Endothelial cell (in vitro differentiated cells): ENCODE data around the gene NLRP5. TPM values are rescaled to one million over a fixed set of nuclear protein-coding genes. Genes with fewer than 3 reads are reported as not detected.

Experiments
- DNase-seq: peaks from one replicate; pipeline ENCODE4 v3.0.0; 2021; ENCODE audit warnings: low spot score
- H3K27ac Mint-ChIP-seq: one replicate; pipeline ENCODE4 v1.8.0; 2021; ENCODE audit warnings: mixed read lengths, inconsistent platforms; ENCODE audit not compliant: unreplicated experiment
- H3K27me3 Mint-ChIP-seq: one replicate; pipeline ENCODE4 v1.8.0; 2021; ENCODE audit warnings: mild to moderate bottlenecking, moderate library complexity, mixed read lengths, inconsistent platforms; ENCODE audit not compliant: unreplicated experiment
- H3K36me3 Mint-ChIP-seq: one replicate; pipeline ENCODE4 v1.8.0; 2021; ENCODE audit warnings: mild to moderate bottlenecking, low read depth, mixed read lengths, inconsistent platforms; ENCODE audit not compliant: unreplicated experiment
- H3K4me1 Mint-ChIP-seq: one replicate; pipeline ENCODE4 v1.8.0; 2021; ENCODE audit warnings: mild to moderate bottlenecking, mixed read lengths, inconsistent platforms; ENCODE audit not compliant: unreplicated experiment
- H3K4me3 Mint-ChIP-seq: one replicate; pipeline ENCODE4 v1.8.0; 2021; ENCODE audit warnings: mild to moderate bottlenecking, mixed read lengths, inconsistent platforms; ENCODE audit not compliant: unreplicated experiment
- H3K9me3 Mint-ChIP-seq: one replicate; pipeline ENCODE4 v1.8.0; 2021; ENCODE audit warnings: mixed read lengths, inconsistent platforms; ENCODE audit not compliant: unreplicated experiment
- total RNA-seq: library from RNA; stranded (reverse); fragmentation: NEBNext Ultra II Directional; extraction: Animal tissue kit (Norgen Biotek cat#: 25700); gene quantifications from one replicate; pipeline ENCODE4 v1.2.1, GENCODE V29; 2021; ENCODE audit not compliant: unreplicated experiment
- TF ChIP-seq, protein P1 (sequence below): fragments of 200-600 bp; sonication (generic); IDR thresholded peaks from one replicate; pipeline ENCODE4 v1.5.0; 2021; ENCODE audit warnings: antibody characterized with exemption; ENCODE audit not compliant: unreplicated experiment

Gene NLRP5
- total RNA-seq, 1 donor from 2014 or later: not detected

DNA sequence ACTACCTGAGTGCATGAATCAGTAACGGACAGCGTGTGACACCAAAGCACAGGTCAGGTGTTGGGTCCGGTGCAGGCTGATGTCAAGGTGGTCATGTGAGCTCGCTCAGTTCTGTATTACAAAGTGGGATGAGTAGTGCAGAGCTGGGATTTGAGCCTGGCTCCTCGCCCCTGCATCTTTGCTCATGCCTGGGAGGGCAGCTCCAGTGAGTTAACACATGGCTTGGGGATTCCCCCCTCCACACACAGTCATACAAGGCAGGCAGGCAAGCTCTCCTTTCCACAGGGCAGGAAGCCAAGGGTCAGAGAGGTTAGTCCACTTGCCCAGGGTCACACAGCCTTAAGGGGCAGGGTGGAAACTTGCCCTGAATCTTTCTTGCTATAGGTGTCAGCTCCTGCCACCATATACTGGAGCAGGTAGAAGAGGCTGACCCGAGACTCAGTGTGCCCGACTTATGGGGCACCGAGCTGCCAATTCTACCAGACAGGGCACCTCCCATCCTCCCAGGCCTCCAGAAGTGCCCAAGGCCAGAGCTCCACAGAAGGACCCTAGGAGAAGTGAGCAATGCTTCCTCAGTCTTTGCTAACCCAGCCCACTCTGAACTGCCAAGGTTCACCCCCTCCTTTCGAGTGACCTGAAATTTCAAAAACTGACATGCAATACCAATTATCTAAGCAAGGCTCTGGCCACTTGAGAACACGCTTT lies 99.1 kb downstream of the NLRP5 start:
- DNase-seq: no peak
- TF ChIP-seq, protein P1, sequence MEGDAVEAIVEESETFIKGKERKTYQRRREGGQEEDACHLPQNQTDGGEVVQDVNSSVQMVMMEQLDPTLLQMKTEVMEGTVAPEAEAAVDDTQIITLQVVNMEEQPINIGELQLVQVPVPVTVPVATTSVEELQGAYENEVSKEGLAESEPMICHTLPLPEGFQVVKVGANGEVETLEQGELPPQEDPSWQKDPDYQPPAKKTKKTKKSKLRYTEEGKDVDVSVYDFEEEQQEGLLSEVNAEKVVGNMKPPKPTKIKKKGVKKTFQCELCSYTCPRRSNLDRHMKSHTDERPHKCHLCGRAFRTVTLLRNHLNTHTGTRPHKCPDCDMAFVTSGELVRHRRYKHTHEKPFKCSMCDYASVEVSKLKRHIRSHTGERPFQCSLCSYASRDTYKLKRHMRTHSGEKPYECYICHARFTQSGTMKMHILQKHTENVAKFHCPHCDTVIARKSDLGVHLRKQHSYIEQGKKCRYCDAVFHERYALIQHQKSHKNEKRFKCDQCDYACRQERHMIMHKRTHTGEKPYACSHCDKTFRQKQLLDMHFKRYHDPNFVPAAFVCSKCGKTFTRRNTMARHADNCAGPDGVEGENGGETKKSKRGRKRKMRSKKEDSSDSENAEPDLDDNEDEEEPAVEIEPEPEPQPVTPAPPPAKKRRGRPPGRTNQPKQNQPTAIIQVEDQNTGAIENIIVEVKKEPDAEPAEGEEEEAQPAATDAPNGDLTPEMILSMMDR: no peak
- Mint-ChIP-seq H3K4me3 (peak overlapping the region; percentile 69), H3K27ac (no peak overlapping the region), H3K27me3 (peaks cover 17% of the 10 kb centered on the region), H3K9me3 (no peaks in the 10 kb centered on the region), H3K36me3 (peaks cover 10% of the 10 kb centered on the region), H3K4me1 (peaks cover 8% of the 10 kb centered on the region)

DNA sequence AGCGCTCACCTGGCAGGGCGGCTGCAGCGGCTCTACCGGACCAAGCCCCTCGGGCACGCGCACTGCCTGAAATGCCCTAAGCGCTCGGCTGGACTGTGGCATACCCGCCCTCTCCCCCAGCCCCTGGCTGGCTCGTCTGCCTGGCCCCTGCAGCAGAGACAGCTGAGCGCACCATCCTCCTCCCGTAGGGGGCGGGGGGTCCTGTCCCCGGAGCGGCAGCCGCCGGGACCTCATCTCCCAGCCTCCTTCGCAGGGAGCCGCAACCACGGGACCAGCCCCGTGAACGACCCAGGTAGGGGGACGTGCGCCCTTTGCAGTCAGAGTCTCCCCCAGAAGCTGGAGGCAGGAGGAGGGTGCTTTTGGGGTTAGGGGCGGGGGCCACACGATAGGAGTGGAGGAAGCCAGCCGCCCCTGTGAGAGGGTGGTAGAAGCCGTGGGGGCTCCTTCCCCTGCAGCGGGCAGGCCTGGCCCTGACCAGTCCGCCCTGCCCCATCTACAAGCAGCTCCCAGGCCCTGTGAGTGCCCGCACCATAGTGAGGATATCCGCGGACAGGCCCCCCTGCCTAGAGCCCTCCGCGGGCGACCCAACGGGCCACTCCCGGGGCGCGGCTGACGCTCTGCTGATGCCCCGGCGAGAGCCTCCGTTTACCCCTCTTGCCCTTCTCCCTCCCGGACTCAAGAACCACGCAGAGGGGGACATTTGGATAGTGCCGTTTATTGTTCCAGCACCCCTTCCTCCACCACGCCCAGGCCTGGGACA lies 100.3 kb downstream of the NLRP5 start:
- no peak overlapping the region for H3K27ac Mint-ChIP-seq
- DNase-seq: no peak
- H3K9me3 Mint-ChIP-seq: no peaks in the 10 kb centered on the region
- H3K4me1 Mint-ChIP-seq: no peaks in the 10 kb centered on the region
- peaks cover 10% of the 10 kb centered on the region for H3K36me3 Mint-ChIP-seq
- H3K27me3 Mint-ChIP-seq: peaks cover 13% of the 10 kb centered on the region
- H3K4me3 Mint-ChIP-seq: no peak overlapping the region
- TF ChIP-seq, protein P1: no peak

DNA sequence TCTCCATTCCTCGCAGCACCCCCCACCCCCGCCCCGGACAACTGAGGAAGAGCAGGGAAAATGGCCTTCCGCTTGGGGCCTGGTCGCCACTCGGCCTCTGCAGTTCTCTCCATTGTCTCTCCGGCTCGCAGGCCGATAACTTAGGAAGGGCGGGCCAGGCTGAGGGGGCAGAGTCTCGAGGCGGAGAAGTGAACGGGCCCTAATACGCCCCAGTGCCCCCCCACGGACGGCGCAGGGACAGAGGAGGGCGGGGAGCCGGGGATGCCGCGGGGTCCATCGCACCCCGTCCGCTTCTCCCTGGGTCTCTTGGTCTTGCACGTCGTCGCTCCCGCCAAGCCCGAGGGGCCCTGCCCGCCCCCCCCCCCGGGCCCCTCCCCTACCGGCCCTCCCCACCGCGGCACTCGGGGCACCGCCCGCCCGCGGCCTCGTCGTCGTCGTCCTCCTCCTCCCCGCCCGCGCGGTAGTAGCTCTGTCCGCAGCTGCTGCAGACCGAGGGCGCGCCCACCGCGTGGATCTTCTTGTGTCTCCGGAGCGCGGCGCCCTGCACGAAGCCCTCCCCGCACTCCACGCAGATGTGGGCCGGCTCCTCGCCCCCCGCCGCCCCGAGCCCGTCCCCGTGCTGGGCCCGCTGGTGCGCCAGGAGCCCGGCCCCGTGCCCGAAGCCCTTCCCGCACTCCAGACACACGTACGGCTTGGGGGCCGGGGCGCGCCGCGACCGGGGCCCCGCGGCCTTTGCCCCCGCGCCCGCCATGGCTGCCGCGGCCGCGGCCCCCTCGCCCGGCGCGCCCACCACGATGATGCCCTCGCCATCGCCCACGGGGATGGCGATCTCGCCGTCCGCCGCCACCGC lies 101.3 kb downstream of the NLRP5 start:
- Mint-ChIP-seq H3K4me3 (no peak overlapping the region), H3K36me3 (peaks cover 18% of the 10 kb centered on the region)

DNA sequence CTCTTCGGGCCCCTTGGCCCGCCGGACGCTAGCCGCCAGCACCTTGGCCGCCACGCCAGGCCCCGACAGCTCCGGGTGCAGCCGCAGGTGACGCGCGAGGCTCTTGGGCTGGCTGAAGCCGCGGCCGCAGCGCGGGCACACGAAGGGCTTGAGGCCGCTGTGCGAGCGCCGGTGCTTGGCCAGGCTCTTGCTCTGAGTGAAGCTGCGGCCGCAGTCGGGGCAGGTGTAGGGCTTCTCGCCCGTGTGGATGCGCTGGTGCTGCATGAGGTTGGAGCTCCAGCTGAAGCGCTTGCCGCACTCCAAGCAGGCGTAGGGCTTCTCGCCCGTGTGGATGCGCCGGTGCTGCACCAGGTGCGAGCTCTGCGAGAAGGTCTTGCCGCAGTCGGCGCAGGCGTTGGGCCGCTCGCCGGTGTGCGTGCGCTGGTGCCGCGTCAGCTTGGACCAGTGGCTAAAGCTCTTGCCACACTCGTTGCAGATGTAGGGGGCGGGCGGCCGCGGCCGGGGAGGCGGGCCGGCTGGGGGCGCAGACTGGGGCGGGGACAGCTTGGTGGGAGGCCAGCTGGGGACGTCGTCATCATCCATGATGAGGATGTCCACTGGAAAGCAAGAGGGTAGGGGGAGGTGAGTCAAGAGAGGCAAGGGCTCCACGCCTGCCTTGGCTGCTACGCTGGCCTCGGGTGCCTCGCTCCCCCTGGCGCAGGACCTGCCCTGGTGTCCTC lies 102.1 kb downstream of the NLRP5 start:
- no peaks in the 10 kb centered on the region for H3K9me3 Mint-ChIP-seq
- no peak for DNase-seq
- TF ChIP-seq, protein P1: no peak
- peaks cover 25% of the 10 kb centered on the region for H3K36me3 Mint-ChIP-seq
- H3K27me3 Mint-ChIP-seq: peaks cover 10% of the 10 kb centered on the region
- H3K4me1 Mint-ChIP-seq: no peaks in the 10 kb centered on the region
- H3K4me3 Mint-ChIP-seq: no peak overlapping the region
- no peak overlapping the region for H3K27ac Mint-ChIP-seq

More for the DNA sequence above, 101.3 kb downstream of the NLRP5 start:
- no peak overlapping the region for H3K27ac Mint-ChIP-seq
- no peaks in the 10 kb centered on the region for H3K9me3 Mint-ChIP-seq
- H3K4me1 Mint-ChIP-seq: no peaks in the 10 kb centered on the region
- TF ChIP-seq, protein P1: no peak
- H3K27me3 Mint-ChIP-seq: peaks cover 9% of the 10 kb centered on the region
- DNase-seq: no peak
